CD4-positive, alpha-beta memory T cell (primary cell): ENCODE measurements around the gene CDADC1. TPM values are rescaled to one million over a fixed set of nuclear protein-coding genes. Genes with fewer than 3 reads are reported as not detected.

Experiments used
- CTCF ChIA-PET: fragments of 350-600 bp; sonication (Branson Sonifier 250); formaldehyde crosslinking; loops from one replicate; lab custom pipeline; 2021; ENCODE audit warnings: inconsistent platforms; ENCODE audit not compliant: partially characterized antibody; lab: Charles Lee
- POLR2A ChIA-PET: fragments of 350-600 bp; sonication (Branson Sonifier 250); formaldehyde crosslinking; loops from one replicate; lab custom pipeline; 2021; ENCODE audit not compliant: partially characterized antibody; lab: Charles Lee
- DNase-seq, 5 donors: peaks; one replicate each; pipeline versions ENCODE4 v3.0.0 to v3.0.0-alpha.2; 2020 to 2022; ENCODE audit warnings: mixed read lengths in 1 of 5
- H3K27ac ChIP-seq: one replicate; pipeline ENCODE4 v1.7.0; 2013; ENCODE audit warnings: low read depth, low read length
- H3K27me3 ChIP-seq: 2 replicates; pipeline ENCODE4 v1.7.0; 2013; ENCODE audit warnings: mild to moderate bottlenecking, low read length, moderate library complexity; ENCODE audit not compliant: insufficient read depth
- H3K36me3 ChIP-seq: 2 replicates; pipeline ENCODE4 v1.7.0; 2013; ENCODE audit warnings: mild to moderate bottlenecking, low read length, moderate library complexity; ENCODE audit not compliant: insufficient read depth
- H3K4me1 ChIP-seq: 2 replicates; pipeline ENCODE4 v1.7.0; 2013; ENCODE audit warnings: mild to moderate bottlenecking, low read length, moderate library complexity; ENCODE audit not compliant: insufficient read depth
- H3K4me3 ChIP-seq, 2 donors: one replicate each; pipeline ENCODE4 v1.7.0; 2013; ENCODE audit warnings: low read length in 2 of 2, mild to moderate bottlenecking in 1 of 2
- H3K9me3 ChIP-seq, 2 donors: one replicate each; pipeline ENCODE4 v1.7.0; 2013; ENCODE audit warnings: low read length in 2 of 2, control low read depth in 1 of 2; ENCODE audit not compliant: control insufficient read depth in 1 of 2
- H3K27ac Mint-ChIP-seq, 7 donors: one replicate each; pipeline ENCODE4 v1.8.0; 2020 to 2021; ENCODE audit warnings: mixed read lengths in 7 of 7, mild to moderate bottlenecking in 6 of 7, inconsistent platforms in 3 of 7, moderate library complexity in 3 of 7
- H3K27me3 Mint-ChIP-seq, 2 donors: one replicate each; pipeline ENCODE4 v1.8.0; 2020 to 2021; ENCODE audit warnings: mixed read lengths in 2 of 2
- H3K36me3 Mint-ChIP-seq, 2 donors: one replicate each; pipeline ENCODE4 v1.8.0; 2020 to 2021; ENCODE audit warnings: mixed read lengths in 2 of 2, inconsistent platforms in 1 of 2, mild to moderate bottlenecking in 1 of 2
- H3K4me1 Mint-ChIP-seq, 4 donors: one replicate each; pipeline ENCODE4 v1.8.0; 2020 to 2021; ENCODE audit warnings: mixed read lengths in 4 of 4, mild to moderate bottlenecking in 1 of 4
- H3K4me3 Mint-ChIP-seq, 8 donors: one replicate each; pipeline ENCODE4 v1.8.0; 2020 to 2021; ENCODE audit warnings: mixed read lengths in 8 of 8, mild to moderate bottlenecking in 7 of 8, moderate library complexity in 6 of 8, inconsistent platforms in 3 of 8
- H3K9me3 Mint-ChIP-seq, 8 donors: one replicate each; pipeline ENCODE4 v1.8.0; 2020 to 2021; ENCODE audit warnings: mixed read lengths in 8 of 8, mild to moderate bottlenecking in 5 of 8, inconsistent platforms in 3 of 8, moderate library complexity in 1 of 8
- intact Hi-C: fragments of 100-400 bp; cut with micrococcal nuclease; formaldehyde crosslinking; loops from one replicate; pipeline ENCODE4 v1.15.1; 2023
- polyA plus RNA-seq, 2 donors: library from polyadenylated mRNA; unstranded; fragments of 300-500 nt; fragmentation: Illumina TruSeq; gene quantifications; one replicate each; pipeline ENCODE4 v1.2.3, GENCODE V29; 2021
- total RNA-seq, 2 experiments: library from RNA; stranded (reverse); gene quantifications; one replicate each; pipeline ENCODE4 v1.2.3, GENCODE V29; 2021

CDADC1 gene
- total and polyA plus RNA-seq, 4 experiments from 2014 or later, result 6.2 to 15.9 (median 12.4) TPM

GRCh38 chr13:49302817-49303216, 55.1 kb downstream of the CDADC1 start:
- Mint-ChIP-seq H3K4me3 (peak overlapping the region in 1 of 8 donors; percentile 43), H3K4me1 (peaks cover 6 to 14% (median 11%) of the 10 kb centered on the region in 4 donors), H3K9me3 (no peaks in the 10 kb centered on the region), H3K27me3 (no peaks in the 10 kb centered on the region), H3K36me3 (no peaks in the 10 kb centered on the region), H3K27ac (peak overlapping the region in 2 of 7 donors; percentile 13 to 75)
- Histone ChIP-seq H3K27me3 (no peaks in the 10 kb centered on the region), H3K27ac (no peak overlapping the region), H3K9me3 (no peaks in the 10 kb centered on the region), H3K4me1 (peaks cover 5% of the 10 kb centered on the region), H3K36me3 (no peaks in the 10 kb centered on the region), H3K4me3 (no peak overlapping the region)
- DNase-seq, result no peak
- intact Hi-C loops, result loop anchor here (5.0 kb wide), 1 partner anchor 284 kb away; the partner anchor contains the start of gene RCBTB1
- POLR2A ChIA-PET, result no interaction called here
- CTCF ChIA-PET, result interaction anchor here (1.6 to 5.7 kb wide), 3 partner anchors 142 to 303 kb away, joined by 4 to 81 read pairs (median 5); partner anchors contain the start of genes CAB39L and SETDB2

- H3K36me3 ChIP-seq, result no peaks in the 10 kb centered on the region
- no peak overlapping the region for H3K27ac Mint-ChIP-seq
Measured at GRCh38 chr13:49303533-49304252, 56.0 kb downstream of the CDADC1 start.

GRCh38 chr13:49304356-49304755, 56.6 kb downstream of the CDADC1 start:
- H3K27ac Mint-ChIP-seq, result peak overlapping the region in 1 of 7 donors; percentile 44
- POLR2A ChIA-PET, result no interaction called here
- Histone ChIP-seq H3K9me3 (no peaks in the 10 kb centered on the region), H3K36me3 (no peaks in the 10 kb centered on the region), H3K27me3 (no peaks in the 10 kb centered on the region), H3K27ac (no peak overlapping the region), H3K4me1 (peaks cover 5% of the 10 kb centered on the region), H3K4me3 (no peak overlapping the region)
- H3K27me3 Mint-ChIP-seq, result no peaks in the 10 kb centered on the region
- H3K36me3 Mint-ChIP-seq, result no peaks in the 10 kb centered on the region
- intact Hi-C loops, result loop anchor here (5.0 kb wide), 1 partner anchor 283 kb away; the partner anchor contains the start of gene RCBTB1
- CTCF ChIA-PET, result interaction anchor here (2.8 kb wide), 1 partner anchor 303 kb away, joined by 14 read pairs; no protein-coding TSS in a partner anchor
- H3K9me3 Mint-ChIP-seq, result no peaks in the 10 kb centered on the region
- DNase-seq, result no peak
- peaks cover 6 to 14% (median 11%) of the 10 kb centered on the region in 4 donors for H3K4me1 Mint-ChIP-seq
- H3K4me3 Mint-ChIP-seq, result peak overlapping the region in 1 of 8 donors; percentile 14

More at GRCh38 chr13:49303533-49304252, 56.0 kb downstream of the CDADC1 start:
- intact Hi-C loops, result loop anchor here (5.0 kb wide), 1 partner anchor 284 kb away; the partner anchor contains the start of gene RCBTB1
- ChIA-PET POLR2A (no interaction called here), CTCF (interaction anchor here (1.6 to 5.7 kb wide), 2 partner anchors 142 to 303 kb away, joined by 4 to 81 read pairs; no protein-coding TSS in a partner anchor)
- DNase-seq, result no peak
- peaks cover 5% of the 10 kb centered on the region for H3K4me1 ChIP-seq
- Mint-ChIP-seq H3K4me1 (peaks cover 6 to 14% (median 11%) of the 10 kb centered on the region in 4 donors), H3K36me3 (no peaks in the 10 kb centered on the region), H3K4me3 (peak overlapping the region in 1 of 8 donors; percentile 35), H3K9me3 (no peaks in the 10 kb centered on the region), H3K27me3 (no peaks in the 10 kb centered on the region)
- no peaks in the 10 kb centered on the region for H3K27me3 ChIP-seq
- no peak overlapping the region for H3K4me3 ChIP-seq
- H3K9me3 ChIP-seq, result no peaks in the 10 kb centered on the region
- no peak overlapping the region for H3K27ac ChIP-seq

DNA sequence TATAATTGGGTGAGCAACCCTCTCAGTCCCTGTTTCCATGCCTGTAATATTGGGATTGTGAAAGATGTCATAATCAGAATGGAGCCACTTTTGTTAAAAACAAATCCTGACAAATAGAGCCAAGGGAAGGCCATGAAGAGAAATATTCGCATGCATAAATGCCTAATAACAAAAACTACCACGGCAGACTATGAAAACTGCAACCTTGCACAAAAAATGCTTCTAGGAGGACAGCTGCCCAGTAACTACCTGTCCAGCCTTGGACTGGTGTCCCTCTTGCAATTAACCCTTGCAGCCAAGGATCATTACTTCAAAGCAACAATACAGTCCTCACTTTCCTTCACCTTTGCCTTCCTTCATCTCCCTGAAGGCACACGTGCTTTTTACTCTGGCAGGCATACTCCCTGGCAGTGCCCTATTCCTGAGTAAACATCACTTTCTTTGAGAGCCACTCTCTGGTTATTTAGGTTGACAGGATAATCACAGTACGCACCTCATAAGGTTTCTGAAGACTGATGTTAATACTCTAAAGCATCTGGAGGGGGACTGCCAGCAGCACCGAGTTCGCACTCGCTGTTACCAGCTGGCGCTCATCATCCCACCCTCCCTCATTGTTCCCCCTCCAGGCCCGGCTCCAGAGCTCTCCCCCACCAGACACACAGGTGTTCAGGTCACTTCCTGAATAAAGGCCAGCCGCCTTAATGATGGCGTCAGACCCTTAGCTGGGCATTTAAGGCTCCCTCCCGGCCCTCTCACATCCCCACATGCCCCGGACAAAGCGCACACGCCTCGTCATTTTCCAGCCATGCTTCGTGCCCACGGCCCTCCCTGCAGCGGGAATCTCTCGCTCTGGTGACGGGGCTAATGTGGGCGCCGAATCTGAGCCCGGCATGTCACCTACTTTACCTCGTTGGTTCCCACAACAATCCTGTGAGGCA, 57.3 kb downstream of the CDADC1 start:
- Histone ChIP-seq H3K9me3 (no peaks in the 10 kb centered on the region), H3K36me3 (no peaks in the 10 kb centered on the region), H3K4me3 (no peak overlapping the region), H3K27ac (no peak overlapping the region), H3K27me3 (no peaks in the 10 kb centered on the region), H3K4me1 (peaks cover 5% of the 10 kb centered on the region)
- Mint-ChIP-seq H3K9me3 (no peaks in the 10 kb centered on the region), H3K27ac (no peak overlapping the region), H3K4me3 (peak overlapping the region in 1 of 8 donors; percentile 14), H3K27me3 (no peaks in the 10 kb centered on the region), H3K4me1 (peaks cover 6 to 14% (median 11%) of the 10 kb centered on the region in 4 donors), H3K36me3 (peaks cover 0 to 4% of the 10 kb centered on the region in 2 donors)
- DNase-seq, result no peak
- CTCF ChIA-PET, result interaction anchor here (1.3 to 2.8 kb wide), 2 partner anchors 30 to 302 kb away, joined by 3 to 14 read pairs; no protein-coding TSS in a partner anchor
- intact Hi-C loops, result loop anchor here (5.0 kb wide), 1 partner anchor 282 kb away; the partner anchor contains the start of gene RCBTB1
- POLR2A ChIA-PET, result no interaction called here

GRCh38 chr13:49305792-49306425, 58.2 kb downstream of the CDADC1 start:
- intact Hi-C loops, result no loop called here
- no peak overlapping the region for H3K27ac ChIP-seq
- DNase-seq, result no peak
- H3K4me3 Mint-ChIP-seq, result no peak overlapping the region
- no peaks in the 10 kb centered on the region for H3K27me3 Mint-ChIP-seq
- no peak overlapping the region for H3K27ac Mint-ChIP-seq
- H3K9me3 ChIP-seq, result no peaks in the 10 kb centered on the region
- H3K36me3 ChIP-seq, result no peaks in the 10 kb centered on the region
- no peaks in the 10 kb centered on the region for H3K27me3 ChIP-seq
- CTCF ChIA-PET, result interaction anchor here (1.3 to 2.8 kb wide), 2 partner anchors 29 to 301 kb away, joined by 3 to 14 read pairs; no protein-coding TSS in a partner anchor
- H3K4me1 Mint-ChIP-seq, result peaks cover 6 to 14% (median 11%) of the 10 kb centered on the region in 4 donors
- peaks cover 5% of the 10 kb centered on the region for H3K4me1 ChIP-seq
- peaks cover 0 to 8% of the 10 kb centered on the region in 2 donors for H3K36me3 Mint-ChIP-seq
- H3K9me3 Mint-ChIP-seq, result no peaks in the 10 kb centered on the region
- POLR2A ChIA-PET, result no interaction called here
- H3K4me3 ChIP-seq, result no peak overlapping the region

DNA sequence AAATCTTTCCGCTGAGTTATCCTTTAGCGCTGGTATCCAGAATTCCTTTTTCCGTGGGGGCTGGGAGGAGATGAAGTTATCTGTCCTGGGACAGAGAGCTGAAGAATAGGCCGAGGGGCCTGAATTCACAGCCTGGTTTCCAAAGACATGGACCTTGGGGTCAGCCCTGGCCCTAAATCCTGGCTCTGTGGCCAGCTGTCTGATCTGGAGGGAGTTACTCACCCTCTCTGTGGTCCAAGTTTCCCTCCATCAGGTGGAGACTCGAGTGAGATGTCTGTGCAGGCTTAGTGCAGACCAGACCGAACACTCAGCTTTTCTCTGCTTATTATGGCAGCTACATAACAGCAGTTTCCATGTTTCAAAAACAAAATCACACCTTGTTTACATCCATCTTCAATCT, 59.6 kb downstream of the CDADC1 start:
- POLR2A ChIA-PET, result interaction anchor here (1.0 to 1.1 kb wide), 2 partner anchors 44 to 136 kb away, joined by 3 read pairs; partner anchors contain the start of genes CAB39L and SETDB2
- Mint-ChIP-seq H3K36me3 (peaks cover 0 to 9% of the 10 kb centered on the region in 2 donors), H3K4me1 (peaks cover 2 to 6% (median 4%) of the 10 kb centered on the region in 4 donors), H3K27ac (peak overlapping the region in 1 of 7 donors; percentile 17), H3K4me3 (no peak overlapping the region), H3K9me3 (no peaks in the 10 kb centered on the region), H3K27me3 (no peaks in the 10 kb centered on the region)
- H3K27me3 ChIP-seq, result no peaks in the 10 kb centered on the region
- intact Hi-C loops, result no loop called here
- no peaks in the 10 kb centered on the region for H3K4me1 ChIP-seq
- H3K9me3 ChIP-seq, result no peaks in the 10 kb centered on the region
- no peaks in the 10 kb centered on the region for H3K36me3 ChIP-seq
- CTCF ChIA-PET, result interaction anchor here (1.2 to 2.8 kb wide), 4 partner anchors 263 to 301 kb away, joined by 3 to 14 read pairs (median 4); no protein-coding TSS in a partner anchor
- H3K4me3 ChIP-seq, result no peak overlapping the region
- no peak for DNase-seq
- no peak overlapping the region for H3K27ac ChIP-seq
